GM21447 (cell line): ENCODE measurements around the gene ATP5MC2.

ENCODE experiments used
- ATAC-seq: cut with Tn5 transposase; IDR thresholded peaks from one replicate; pipeline ENCODE4 v1.9.1; 2021; ENCODE audit not compliant: unreplicated experiment

The ATP5MC2 gene

GRCh38 chr12:53616950-53617349 lies 58.9 kb downstream of the ATP5MC2 start:
- ATAC-seq, result no peak
